MM.1S (cell line): ENCODE results near the gene WBP1L.

Experiments used
- CTCF ChIP-seq: fragments of 300-600 bp; sonication (generic); IDR thresholded peaks from 2 replicates; pipeline ENCODE4 v1.5.1; 2016; ENCODE audit warnings: antibody characterized with exemption, low read length, mixed read lengths
- EZH2 ChIP-seq: fragments of 300-600 bp; sonication (generic); optimal IDR thresholded peaks from 2 replicates; pipeline ENCODE3; 2017; ENCODE audit warnings: low read depth, mild to moderate bottlenecking, antibody characterized with exemption, low read length, mixed read lengths
- EZH2phosphoT487 ChIP-seq: fragments of 300-600 bp; sonication (generic); IDR thresholded peaks from 2 replicates; pipeline ENCODE4 v1.6.1; 2018; ENCODE audit warnings: antibody characterized with exemption, low read length

GRCh38 chr10:102710609-102711008, 33.1 kb upstream of the WBP1L start:
- TF ChIP-seq CTCF, result no peak
- TF ChIP-seq EZH2, result no peak
- no peak for TF ChIP-seq EZH2phosphoT487
